Thoracic aorta (tissue), 2 donors: Measurements from ENCODE around the gene POLR3C. TPM values are rescaled to one million over a fixed set of nuclear protein-coding genes. Genes with fewer than 3 reads are reported as not detected.
A peak's percentile ranks its signal among the peaks of the same experiment; 100 is the strongest.

Experiments used
- ATAC-seq: fragments of 150-250 bp; one replicate; pipeline ENCODE4 v1.8.0; 2017; ENCODE audit warnings: low read depth; ENCODE audit not compliant: insufficient number of reproducible peaks, low FRiP score
- DNase-seq: peaks from one replicate; pipeline ENCODE4 v3.0.0-alpha.2; 2020; ENCODE audit warnings: low spot score
- H3K27ac ChIP-seq, 2 donors: fragments of 200-600 bp; sonication (generic); 1 replicate in 1 of 2; 2 replicates in 1 of 2; pipeline ENCODE4 v1.5.1; 2016; ENCODE audit warnings: mild to moderate bottlenecking in 2 of 2, moderate library complexity in 2 of 2
- H3K27me3 ChIP-seq: fragments of 200-600 bp; sonication (generic); replicated peaks from 2 replicates; pipeline ENCODE4 v1.6.0; 2016; ENCODE audit warnings: mild to moderate bottlenecking; ENCODE audit not compliant: insufficient read depth
- H3K36me3 ChIP-seq: fragments of 200-600 bp; sonication (generic); one replicate; pipeline ENCODE4 v1.5.1; 2016
- H3K4me1 ChIP-seq, 2 donors: fragments of 200-600 bp; sonication (generic); 1 replicate in 1 of 2; 2 replicates in 1 of 2; pipeline versions ENCODE4 v1.5.1 to v1.6.0; 2016; ENCODE audit warnings: low read depth in 2 of 2, mild to moderate bottlenecking in 1 of 2; ENCODE audit not compliant: control insufficient read depth in 1 of 2
- H3K4me3 ChIP-seq: fragments of 200-600 bp; sonication (generic); 2 replicates; pipeline ENCODE4 v1.5.1; 2016; ENCODE audit warnings: mild to moderate bottlenecking
- H3K9me3 ChIP-seq: fragments of 200-600 bp; sonication (generic); 2 replicates; pipeline ENCODE4 v1.5.1; 2016
- CTCF ChIP-seq: fragments of 200-600 bp; sonication (generic); IDR thresholded peaks from one replicate; pipeline ENCODE4 v1.5.1; 2019; ENCODE audit warnings: antibody characterized with exemption
- total RNA-seq, 2 donors: library from RNA; depleted of rRNA; stranded (reverse); fragments of >200 nt; gene quantifications; one replicate each; pipeline versions ENCODE4 v1.1.0 to v1.2.3, GENCODE V29; 2016

Gene POLR3C
- total RNA-seq, 2 donors from 2014 or later: 23.4 to 42.9 TPM

GRCh38 chr1:145886816-145887215 is 62.8 kb downstream of the POLR3C start:
- Histone ChIP-seq H3K27ac (peak overlapping the region in 1 of 2 donors; percentile 37), H3K9me3 (no peaks in the 10 kb centered on the region), H3K27me3 (no peaks in the 10 kb centered on the region), H3K4me3 (peak overlapping the region; percentile 81), H3K36me3 (no peaks in the 10 kb centered on the region), H3K4me1 (peaks cover 18 to 46% of the 10 kb centered on the region in 2 donors)
- TF ChIP-seq CTCF: no peak
- DNase-seq (no peak), ATAC-seq (no peak)

- Histone ChIP-seq H3K36me3 (no peaks in the 10 kb centered on the region), H3K27me3 (no peaks in the 10 kb centered on the region), H3K4me3 (no peak overlapping the region), H3K9me3 (no peaks in the 10 kb centered on the region), H3K27ac (peak overlapping the region; percentile 3 to 33), H3K4me1 (peaks cover 23 to 55% of the 10 kb centered on the region in 2 donors)
- DNase-seq (no peak), ATAC-seq (no peak)
- TF ChIP-seq CTCF: no peak
Measured at GRCh38 chr1:145887631-145888030, 63.6 kb downstream of the POLR3C start.

- no peaks in the 10 kb centered on the region for H3K36me3 ChIP-seq
- ATAC-seq (no peak), DNase-seq (no peak)
- H3K4me1 ChIP-seq: peaks cover 27 to 64% of the 10 kb centered on the region in 2 donors
- peak overlapping the region; percentile 68 to 99 for H3K27ac ChIP-seq
- H3K27me3 ChIP-seq: no peaks in the 10 kb centered on the region
- no peaks in the 10 kb centered on the region for H3K9me3 ChIP-seq
- no peak for TF ChIP-seq CTCF
- H3K4me3 ChIP-seq: no peak overlapping the region
Measured at GRCh38 chr1:145889722-145890121, 65.7 kb downstream of the POLR3C start.

- Histone ChIP-seq H3K4me3 (peak overlapping the region; percentile 39), H3K9me3 (no peaks in the 10 kb centered on the region), H3K27me3 (no peaks in the 10 kb centered on the region), H3K36me3 (no peaks in the 10 kb centered on the region), H3K27ac (peak overlapping the region; percentile 84 to 99), H3K4me1 (peaks cover 22 to 54% of the 10 kb centered on the region in 2 donors)
- TF ChIP-seq CTCF: no peak
- ATAC-seq: no peak
- no peak for DNase-seq
Measured at GRCh38 chr1:145891143-145891542, 67.1 kb downstream of the POLR3C start.

GRCh38 chr1:145891587-145892485 is 67.8 kb downstream of the POLR3C start:
- Histone ChIP-seq H3K4me1 (peaks cover 22 to 49% of the 10 kb centered on the region in 2 donors), H3K4me3 (peak overlapping the region; percentile 39), H3K36me3 (no peaks in the 10 kb centered on the region), H3K9me3 (no peaks in the 10 kb centered on the region), H3K27ac (peak overlapping the region; percentile 97 to 99), H3K27me3 (no peaks in the 10 kb centered on the region)
- peak; percentile 93 for TF ChIP-seq CTCF
- peak; percentile 95 for DNase-seq
- ATAC-seq: peak; percentile 99
